Astrocyte (in vitro differentiated cells and primary cell): Measurements from ENCODE around the gene HACD1. TPM values are rescaled to one million over a fixed set of nuclear protein-coding genes. Genes with fewer than 3 reads are reported as not detected.
"Not testable (repeated sequence)": the region's sequence is repeated elsewhere in the genome, so short reads cannot be mapped to it uniquely, and the experiment has no call there.

Experiments
- DNase-seq: peaks from one replicate; pipeline ENCODE4 v3.0.0-alpha.2; 2010; ENCODE audit warnings: low read depth
- FAIRE-seq: peaks from 2 replicates; lab custom pipeline; 2011; peaks lifted over from hg19 to GRCh38; lab: Jason Lieb, UNC
- H2AFZ ChIP-seq: 2 replicates; pipeline ENCODE4 v1.6.0; 2012; ENCODE audit warnings: low read depth, low read length, inconsistent platforms
- H3K27ac ChIP-seq: 2 replicates; pipeline ENCODE4 v1.5.1; 2011; ENCODE audit warnings: low read depth, low read length, inconsistent platforms
- H3K27me3 ChIP-seq: 2 replicates; pipeline ENCODE4 v1.6.0; 2011; ENCODE audit warnings: low read length, inconsistent platforms; ENCODE audit not compliant: insufficient read depth
- H3K36me3 ChIP-seq: 2 replicates; pipeline ENCODE4 v1.5.1; 2011; ENCODE audit warnings: low read length, inconsistent platforms; ENCODE audit not compliant: insufficient read depth
- H3K4me1 ChIP-seq: 2 replicates; pipeline ENCODE4 v1.5.1; 2011; ENCODE audit warnings: low read length, inconsistent platforms; ENCODE audit not compliant: insufficient read depth
- H3K4me2 ChIP-seq: 2 replicates; pipeline ENCODE4 v1.6.0; 2012; ENCODE audit warnings: low read length, inconsistent platforms
- H3K4me3 ChIP-seq: 2 replicates; pipeline ENCODE4 v1.5.1; 2011; ENCODE audit warnings: low read depth, mild to moderate bottlenecking, low read length, inconsistent platforms; ENCODE audit not compliant: insufficient read depth
- H3K79me2 ChIP-seq: 2 replicates; pipeline ENCODE4 v1.6.0; 2012; ENCODE audit warnings: mild to moderate bottlenecking, low read length, inconsistent platforms; ENCODE audit not compliant: insufficient read depth
- H3K9ac ChIP-seq: 2 replicates; pipeline ENCODE4 v1.6.0; 2012; ENCODE audit warnings: mild to moderate bottlenecking, low read length, inconsistent platforms
- H3K9me3 ChIP-seq: 2 replicates; pipeline ENCODE4 v1.5.1; 2012; ENCODE audit warnings: low read depth, mild to moderate bottlenecking, low read length, inconsistent platforms; ENCODE audit not compliant: insufficient read depth
- H4K20me1 ChIP-seq: 2 replicates; pipeline ENCODE4 v1.6.0; 2012; ENCODE audit warnings: low read length, inconsistent platforms; ENCODE audit not compliant: insufficient read depth
- H3K27ac Mint-ChIP-seq: one replicate; pipeline ENCODE4 v1.8.0; 2021; ENCODE audit warnings: mild to moderate bottlenecking, mixed read lengths; ENCODE audit not compliant: unreplicated experiment
- H3K27me3 Mint-ChIP-seq: one replicate; pipeline ENCODE4 v1.8.0; 2021; ENCODE audit warnings: low read depth, mixed read lengths; ENCODE audit not compliant: unreplicated experiment
- H3K36me3 Mint-ChIP-seq: one replicate; pipeline ENCODE4 v1.8.0; 2021; ENCODE audit warnings: low read depth, mixed read lengths; ENCODE audit not compliant: unreplicated experiment
- H3K4me1 Mint-ChIP-seq: one replicate; pipeline ENCODE4 v1.8.0; 2021; ENCODE audit warnings: low read depth, mixed read lengths; ENCODE audit not compliant: unreplicated experiment
- H3K4me3 Mint-ChIP-seq: one replicate; pipeline ENCODE4 v1.8.0; 2021; ENCODE audit warnings: mild to moderate bottlenecking, moderate library complexity, mixed read lengths; ENCODE audit not compliant: unreplicated experiment
- H3K9me3 Mint-ChIP-seq: one replicate; pipeline ENCODE4 v1.8.0; 2021; ENCODE audit warnings: mild to moderate bottlenecking, mixed read lengths; ENCODE audit not compliant: unreplicated experiment
- CTCF ChIP-seq: IDR thresholded peaks from 2 replicates; pipeline ENCODE4 v1.5.1; 2011; ENCODE audit warnings: low read depth, mild to moderate bottlenecking, inconsistent platforms, low read length, moderate library complexity; ENCODE audit not compliant: insufficient read depth
- EZH2 ChIP-seq: IDR thresholded peaks from 2 replicates; pipeline ENCODE4 v1.6.1; 2012; ENCODE audit warnings: mild to moderate bottlenecking, low read length, inconsistent platforms; ENCODE audit not compliant: insufficient read depth
- total RNA-seq: library from RNA; stranded (reverse); gene quantifications from 2 replicates; pipeline ENCODE4 v1.2.1, GENCODE V29; 2021

The HACD1 gene
- total RNA-seq, 1 donor from 2014 or later = 87.7 TPM

GRCh38 chr10:17640331-17640816, 23.2 kb upstream of the HACD1 start:
- Mint-ChIP-seq H3K9me3 (no peaks in the 10 kb centered on the region), H3K4me3 (no peak overlapping the region), H3K36me3 (no peaks in the 10 kb centered on the region), H3K27me3 (no peaks in the 10 kb centered on the region), H3K27ac (no peak overlapping the region), H3K4me1 (peaks cover 1% of the 10 kb centered on the region)
- no peak overlapping the region for H3K9ac ChIP-seq
- DNase-seq (no peak), FAIRE-seq (no peak)
- no peak overlapping the region for H3K4me3 ChIP-seq
- no peak overlapping the region for H3K4me2 ChIP-seq
- no peaks in the 10 kb centered on the region for H3K27me3 ChIP-seq
- H2AFZ ChIP-seq = no peak overlapping the region
- H3K79me2 ChIP-seq = peaks cover 33% of the 10 kb centered on the region
- TF ChIP-seq EZH2 (no peak), CTCF (no peak)
- H3K36me3 ChIP-seq = no peaks in the 10 kb centered on the region
- H3K9me3 ChIP-seq = no peaks in the 10 kb centered on the region
- H3K27ac ChIP-seq = no peak overlapping the region
- H4K20me1 ChIP-seq = peaks cover 8% of the 10 kb centered on the region
- H3K4me1 ChIP-seq = peaks cover 1% of the 10 kb centered on the region

GRCh38 chr10:17637869-17638268, 20.7 kb upstream of the HACD1 start:
- TF ChIP-seq EZH2 = no peak
- no peak for TF ChIP-seq CTCF
- FAIRE-seq = no peak
- Mint-ChIP-seq H3K9me3 (no peaks in the 10 kb centered on the region), H3K36me3 (no peaks in the 10 kb centered on the region), H3K27me3 (no peaks in the 10 kb centered on the region), H3K4me1 (no peaks in the 10 kb centered on the region), H3K4me3 (no peak overlapping the region), H3K27ac (no peak overlapping the region)
- Histone ChIP-seq H3K9ac (no peak overlapping the region), H3K9me3 (no peaks in the 10 kb centered on the region), H3K36me3 (no peaks in the 10 kb centered on the region), H3K4me2 (no peak overlapping the region), H3K4me3 (no peak overlapping the region), H3K27ac (no peak overlapping the region), H2AFZ (no peak overlapping the region), H3K4me1 (no peaks in the 10 kb centered on the region), H4K20me1 (no peaks in the 10 kb centered on the region), H3K79me2 (peaks cover 13% of the 10 kb centered on the region), H3K27me3 (no peaks in the 10 kb centered on the region)
- no peak for DNase-seq

GRCh38 chr10:17633353-17633752, 16.2 kb upstream of the HACD1 start:
- Mint-ChIP-seq H3K27ac (no peak overlapping the region), H3K4me1 (no peaks in the 10 kb centered on the region), H3K27me3 (no peaks in the 10 kb centered on the region), H3K36me3 (no peaks in the 10 kb centered on the region), H3K4me3 (no peak overlapping the region), H3K9me3 (no peaks in the 10 kb centered on the region)
- Histone ChIP-seq H3K36me3 (no peaks in the 10 kb centered on the region), H3K9me3 (no peaks in the 10 kb centered on the region), H3K4me1 (no peaks in the 10 kb centered on the region), H3K4me3 (no peak overlapping the region), H3K27me3 (no peaks in the 10 kb centered on the region), H3K79me2 (no peaks in the 10 kb centered on the region), H3K27ac (no peak overlapping the region), H2AFZ (no peak overlapping the region), H3K4me2 (no peak overlapping the region), H4K20me1 (no peaks in the 10 kb centered on the region), H3K9ac (no peak overlapping the region)
- TF ChIP-seq EZH2 (no peak), CTCF (no peak)
- no peak for DNase-seq
- FAIRE-seq = no peak

- H3K4me1 ChIP-seq, H3K27me3 Mint-ChIP-seq, H4K20me1 ChIP-seq, FAIRE-seq, H3K9me3 ChIP-seq, H3K27me3 ChIP-seq, H3K36me3 Mint-ChIP-seq, H3K4me1 Mint-ChIP-seq, H3K4me2 ChIP-seq, H3K4me3 ChIP-seq, H3K9me3 Mint-ChIP-seq, H3K27ac ChIP-seq, H3K4me3 Mint-ChIP-seq, H2AFZ ChIP-seq, DNase-seq, H3K79me2 ChIP-seq, H3K36me3 ChIP-seq, H3K9ac ChIP-seq, H3K27ac Mint-ChIP-seq: not testable (repeated sequence)
Measured at GRCh38 chr10:17632590-17632989, 15.4 kb upstream of the HACD1 start.
